ACHN (cell line): ENCODE results near the gene AADAT.
"Not testable (repeated sequence)": the region's sequence is repeated elsewhere in the genome, so short reads cannot be mapped to it uniquely, and the experiment has no call there.

Experiments
- DNase-seq: peaks from one replicate; pipeline ENCODE4 v3.0.0-alpha.2; 2015
- in situ Hi-C: cut with HindIII; loops from 2 replicates; pipeline ENCODE4 v1.10.0; 2017; ENCODE audit warnings: low sequenced_read_pairs, low pct_ligation_motif_present, low pct_unique_long_range_greater_than_20kb

AADAT gene

DNA sequence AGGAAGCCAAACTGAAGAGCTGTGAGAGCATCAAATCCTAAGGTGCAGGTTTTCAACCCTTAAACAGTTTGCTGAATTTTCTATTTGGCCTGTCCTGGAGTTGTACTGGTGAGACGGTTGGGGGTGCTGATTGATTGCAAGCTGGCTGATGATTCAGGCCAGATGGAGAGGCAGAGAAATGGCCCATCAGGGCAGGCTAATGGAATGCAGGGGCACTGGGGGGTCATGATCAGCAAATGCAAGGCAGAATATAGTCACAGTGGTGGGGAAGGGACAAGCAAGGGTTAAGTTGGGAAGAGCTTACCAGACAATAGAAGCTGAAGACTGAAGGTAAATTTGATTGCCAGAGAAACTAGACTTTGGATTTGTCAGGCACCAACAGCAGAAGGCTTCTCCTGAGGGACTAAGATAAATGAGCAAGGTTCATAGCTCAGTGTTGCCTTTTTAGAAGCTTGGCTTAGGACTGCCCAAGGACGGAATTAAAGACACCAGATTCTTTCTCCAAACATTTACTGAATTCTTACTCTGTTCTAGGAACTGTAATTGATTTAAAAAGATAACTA, 4.3 kb upstream of the AADAT start:
- in situ Hi-C loops: no loop called here
- no peak for DNase-seq

DNA sequence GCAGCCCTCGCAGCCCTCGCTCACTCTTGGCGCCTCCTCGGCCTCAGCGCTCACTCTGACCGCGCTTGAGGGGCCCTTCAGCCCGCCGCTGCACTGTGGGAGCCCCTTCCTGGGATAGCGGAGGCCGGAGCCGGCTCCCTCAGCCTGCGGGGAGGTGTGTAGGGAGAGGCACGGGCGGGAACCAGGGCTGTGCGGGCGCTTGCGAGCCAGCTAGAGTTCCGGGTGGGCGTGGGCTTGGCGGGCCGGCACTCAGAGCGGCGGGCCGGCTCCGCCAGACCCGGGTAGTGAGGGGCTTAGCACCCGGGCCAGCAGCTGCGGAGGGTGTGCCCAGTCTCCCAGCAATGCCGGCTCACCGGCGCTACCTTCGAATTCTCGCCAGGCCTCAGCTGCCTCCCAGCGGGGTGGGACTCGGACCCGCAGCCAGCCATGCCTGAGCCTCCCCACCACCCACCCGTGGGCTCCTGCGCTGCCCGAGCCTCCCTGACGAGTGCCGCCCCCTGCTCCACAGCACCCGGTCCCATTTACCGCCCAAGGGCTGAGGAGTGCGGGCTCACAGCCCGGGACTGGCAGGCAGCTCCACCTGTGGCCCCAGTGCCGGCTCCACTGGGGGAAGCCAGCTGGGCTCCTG, 1.4 kb upstream of the AADAT start:
- no peak for DNase-seq
- in situ Hi-C loops: no loop called here

DNA sequence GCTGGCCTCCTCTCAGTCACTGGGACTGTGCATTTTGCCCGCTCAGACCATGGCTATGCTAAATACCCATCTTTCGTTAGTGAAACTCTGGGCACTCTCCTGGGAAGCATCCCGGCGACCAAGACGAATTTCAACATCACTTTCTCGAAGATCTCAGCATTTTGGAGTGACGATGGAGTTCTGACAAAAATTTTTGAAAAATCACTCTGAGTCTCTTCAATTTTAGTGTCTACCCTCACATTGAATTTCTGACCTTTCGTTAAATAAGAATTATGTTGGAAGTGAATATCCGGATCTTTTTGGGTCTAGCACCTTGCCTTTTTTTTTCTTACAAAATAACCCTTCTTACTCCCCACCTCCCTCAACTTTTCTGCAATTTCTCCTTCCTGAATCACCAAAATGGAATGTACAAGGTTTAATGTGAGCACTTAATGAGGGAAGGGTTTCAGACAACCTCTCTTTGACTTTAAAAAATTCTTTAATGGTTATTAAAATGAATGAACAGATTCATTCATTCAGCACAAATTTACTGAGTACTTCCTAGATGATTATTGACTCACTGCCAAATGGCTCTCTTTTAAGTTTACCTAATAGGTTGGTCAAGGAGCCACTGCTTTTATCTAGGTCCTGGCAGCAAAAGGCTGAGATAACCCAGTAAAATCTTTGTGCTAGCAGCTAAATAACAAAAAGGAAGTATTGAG, 746 bp upstream of the AADAT start:
- DNase-seq: no peak
- in situ Hi-C loops: no loop called here

DNA sequence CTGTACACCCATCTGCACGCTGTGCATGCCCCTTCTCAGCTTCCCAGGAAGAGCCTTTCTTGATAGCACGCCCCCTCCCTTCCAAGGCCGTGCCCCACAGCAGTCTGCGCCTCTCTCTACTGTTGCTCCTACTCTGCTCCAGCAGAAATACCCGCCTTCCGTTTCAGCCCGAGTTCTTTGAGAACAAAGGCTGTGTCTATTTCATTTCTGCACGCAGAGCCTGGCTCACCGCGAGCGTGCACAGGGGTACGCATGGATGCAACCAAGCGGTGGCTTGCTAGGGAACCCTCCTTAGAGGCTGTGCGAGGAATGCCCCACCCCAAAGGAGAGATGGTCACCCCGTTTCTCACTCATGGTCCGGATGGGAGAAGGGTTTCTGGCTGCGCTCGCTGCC, 485 bp downstream of the AADAT start:
- in situ Hi-C loops: no loop called here
- DNase-seq: peak; percentile 36

DNA sequence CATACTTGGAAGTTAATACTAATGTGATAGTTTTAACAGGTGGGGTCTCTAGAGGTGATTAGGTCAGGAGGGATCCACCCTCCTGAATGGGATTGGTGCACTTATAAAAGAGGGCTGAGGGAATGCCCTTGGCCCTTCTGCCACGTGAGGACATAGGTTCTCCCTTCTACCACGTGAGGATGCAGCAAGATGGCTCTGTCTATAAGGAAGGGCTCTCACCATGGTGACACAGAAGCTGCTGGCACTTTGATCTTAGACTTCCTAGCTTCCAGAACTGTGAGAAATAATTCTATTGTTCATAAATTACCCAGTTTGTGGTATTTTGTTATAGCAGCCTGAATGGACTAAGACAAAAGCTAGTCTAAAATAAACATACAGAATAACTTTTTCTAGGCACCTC, 1.0 kb downstream of the AADAT start:
- in situ Hi-C loops: no loop called here
- DNase-seq: no peak

DNA sequence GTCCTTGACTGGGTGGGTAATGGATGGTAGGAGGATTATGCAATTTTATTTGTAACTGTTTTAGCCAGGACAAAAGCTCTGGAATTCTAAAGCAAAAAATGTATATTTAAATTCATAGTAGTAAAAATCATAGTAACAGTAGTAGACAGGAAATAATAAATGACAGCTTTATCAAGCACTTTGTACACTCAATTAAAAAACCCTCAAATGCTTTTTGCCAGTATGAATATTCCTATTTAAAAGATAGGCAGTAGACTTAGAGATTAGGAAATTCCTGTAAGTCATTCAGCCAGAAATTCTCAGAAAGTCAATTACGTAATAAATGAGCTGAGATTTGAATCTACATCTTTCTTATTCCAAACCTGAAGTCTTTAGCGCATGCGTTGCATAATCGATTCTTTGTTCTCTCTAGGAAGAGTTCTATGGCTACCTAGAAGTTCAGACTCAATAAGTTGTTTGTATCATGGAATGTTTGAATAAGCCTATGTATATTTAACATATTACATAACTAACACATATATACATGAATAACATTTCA, 2.5 kb downstream of the AADAT start:
- in situ Hi-C loops: no loop called here
- no peak for DNase-seq

DNA sequence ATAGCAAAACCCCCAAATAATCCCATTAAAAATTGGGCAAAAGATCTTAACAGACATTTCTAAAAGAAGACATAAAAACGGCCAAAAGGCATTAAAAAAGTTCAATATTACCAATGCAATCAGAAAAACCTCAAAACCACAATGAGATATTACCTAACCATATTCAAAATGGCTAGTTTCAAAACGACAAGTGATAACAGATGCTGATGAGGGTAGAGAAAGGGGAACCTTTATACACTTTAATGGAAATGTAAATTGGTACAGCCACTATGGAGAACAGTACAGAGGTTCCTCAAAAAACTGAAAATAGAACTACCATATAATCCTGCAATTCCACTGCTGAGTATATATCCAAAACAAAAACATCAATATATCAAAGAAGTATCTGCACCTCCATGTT, 6.2 kb downstream of the AADAT start:
- in situ Hi-C loops: no loop called here

DNA sequence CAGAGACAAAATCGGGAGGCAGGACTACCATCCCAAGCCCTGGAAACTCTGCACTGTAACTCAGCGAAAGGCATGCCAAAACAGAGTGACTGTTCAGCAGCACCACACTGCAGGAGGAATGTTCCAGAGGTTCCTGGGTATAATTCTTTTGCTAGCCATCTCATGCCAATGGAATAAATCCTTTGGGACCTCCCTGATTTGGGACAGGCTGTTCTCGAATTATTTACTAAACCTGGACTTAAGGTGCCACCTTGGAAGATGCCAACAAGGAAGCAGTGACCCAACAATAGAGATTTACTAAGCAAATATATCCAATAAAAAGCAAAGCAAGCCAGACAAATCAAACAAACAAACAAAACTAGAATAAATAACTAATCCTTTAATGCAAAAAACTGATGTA, 9.3 kb downstream of the AADAT start:
- DNase-seq: no peak
- in situ Hi-C loops: no loop called here

More for the DNA sequence above, 6.2 kb downstream of the AADAT start:
- no peak for DNase-seq

DNA sequence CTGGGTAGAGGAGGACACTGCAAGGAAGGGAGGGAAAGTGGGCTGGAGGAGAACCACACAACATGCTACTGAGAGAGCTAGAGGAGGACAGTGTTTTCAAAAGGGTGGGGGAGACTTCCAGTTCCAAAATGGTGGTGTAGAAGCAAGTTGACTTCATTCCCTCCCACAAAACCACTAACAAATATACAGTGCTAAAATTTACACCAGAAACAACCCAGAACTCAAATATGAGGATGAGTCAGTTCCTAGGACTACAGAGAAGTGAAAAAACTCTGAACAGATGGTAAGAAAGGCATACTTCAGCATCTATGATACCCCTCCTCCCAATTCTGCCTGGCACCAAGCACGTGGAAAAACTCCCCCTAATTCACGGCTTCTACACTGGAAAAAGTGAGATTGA, 9.8 kb downstream of the AADAT start:
- DNase-seq: no peak
- in situ Hi-C loops: no loop called here

DNA sequence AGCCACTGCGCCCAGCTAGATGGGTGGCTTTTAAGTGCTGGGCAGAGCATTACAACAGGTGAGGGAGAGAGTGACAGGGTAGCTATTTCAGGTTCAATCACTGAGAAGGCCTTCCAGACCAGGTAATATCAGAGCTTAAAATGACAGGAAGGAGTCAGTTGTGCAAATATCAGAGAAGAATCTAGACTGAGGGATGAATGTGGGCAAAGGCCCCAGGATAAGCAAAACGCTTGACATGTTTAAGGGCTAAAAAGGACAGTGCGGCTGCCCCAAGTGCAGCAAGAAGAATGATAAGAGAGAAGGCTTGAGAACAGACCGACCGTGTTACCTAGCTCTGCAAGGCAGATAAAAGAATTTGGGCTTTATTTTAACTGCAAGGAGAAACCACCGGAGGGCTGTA, 18.6 kb downstream of the AADAT start:
- in situ Hi-C loops: no loop called here

DNA sequence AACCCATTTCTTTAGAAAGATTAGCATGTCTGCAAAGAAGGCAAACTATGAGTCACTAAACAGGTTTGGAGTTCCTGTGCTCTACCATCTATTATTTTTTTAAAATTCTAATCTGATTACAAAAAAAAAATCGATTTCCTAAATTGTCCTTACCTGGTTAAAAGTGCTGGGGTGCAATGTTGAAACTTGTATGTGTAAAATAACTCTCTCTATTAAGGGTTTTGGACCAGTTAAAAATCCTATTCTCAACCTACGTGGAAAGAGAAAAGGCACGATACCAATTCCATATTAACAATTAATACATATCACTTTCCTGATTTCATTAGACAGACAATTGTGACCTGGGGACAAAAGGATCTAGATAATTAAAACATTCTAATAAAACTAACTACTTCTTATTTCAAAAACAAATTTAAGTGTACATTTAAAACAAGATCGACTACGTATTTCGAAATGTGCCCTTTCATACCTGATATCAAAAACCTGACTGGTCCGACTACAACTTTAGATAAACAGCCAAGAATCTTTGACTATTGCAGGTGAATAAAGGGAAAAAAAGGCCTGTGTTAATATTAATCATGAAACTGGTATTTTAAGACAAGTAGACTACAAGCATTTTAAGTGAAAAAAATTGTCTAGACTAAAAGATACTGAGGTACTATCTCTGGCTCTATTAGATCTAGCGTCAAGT, 21.2 kb downstream of the AADAT start:
- no peak for DNase-seq
- in situ Hi-C loops: no loop called here

More for the DNA sequence above, 18.6 kb downstream of the AADAT start:
- no peak for DNase-seq

DNA sequence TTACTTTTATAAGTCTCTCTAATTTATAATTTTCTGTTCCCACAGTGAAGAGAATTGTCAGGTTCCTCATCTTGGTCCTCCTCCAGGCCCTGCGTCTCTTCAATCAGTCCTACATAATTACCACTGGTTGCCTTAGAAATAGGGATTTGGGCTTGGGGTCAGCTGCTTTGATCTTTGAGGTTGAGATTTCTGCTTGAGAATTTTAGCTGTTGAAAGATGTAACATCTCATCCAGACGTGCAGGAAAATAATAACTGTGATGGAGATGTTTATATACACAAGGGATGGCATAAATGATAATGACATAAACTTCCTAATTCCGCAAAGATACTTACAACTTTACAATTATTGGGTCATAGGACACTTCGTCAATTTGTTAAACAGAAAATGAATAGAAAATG, 30.3 kb downstream of the AADAT start:
- in situ Hi-C loops: no loop called here
- DNase-seq: no peak

DNA sequence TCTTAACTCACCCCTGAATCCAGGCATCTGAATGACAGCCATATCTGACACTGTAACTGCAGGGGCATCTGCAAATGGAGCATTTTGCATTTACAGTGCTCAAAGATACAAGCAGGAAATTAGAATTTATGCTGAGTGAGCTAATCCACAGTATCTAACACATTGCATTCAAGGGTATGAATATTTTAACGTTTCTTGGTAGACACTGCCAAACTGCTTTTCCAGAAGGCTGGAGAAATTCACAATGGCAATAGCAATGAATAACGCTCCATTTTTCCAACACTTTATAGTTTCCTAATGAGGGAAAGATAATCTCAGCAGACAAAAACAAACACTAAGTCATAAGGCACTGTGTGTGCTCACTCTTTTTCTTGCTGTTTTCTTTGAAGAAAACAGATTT, 30.9 kb downstream of the AADAT start:
- DNase-seq: no peak
- in situ Hi-C loops: no loop called here

DNA sequence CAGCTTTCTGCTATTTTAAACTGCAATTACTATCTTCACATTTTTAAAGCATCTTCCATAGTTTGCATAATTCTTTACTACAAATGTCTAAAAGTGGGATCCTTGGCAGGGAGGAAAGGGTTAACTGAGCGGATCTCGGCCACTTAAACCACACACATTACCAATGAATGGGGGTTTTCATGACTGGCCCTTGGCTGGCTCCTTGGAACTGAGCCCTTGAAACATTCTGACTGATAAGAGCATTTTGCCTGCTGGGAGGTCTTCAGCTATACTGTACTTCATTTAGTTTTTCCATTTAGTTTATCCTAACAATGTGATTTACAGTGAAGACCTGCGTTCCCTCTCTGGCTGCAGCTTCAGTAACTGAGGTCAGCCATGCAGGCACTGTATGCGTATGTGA, 31.9 kb downstream of the AADAT start:
- no peak for DNase-seq
- in situ Hi-C loops: no loop called here

DNA sequence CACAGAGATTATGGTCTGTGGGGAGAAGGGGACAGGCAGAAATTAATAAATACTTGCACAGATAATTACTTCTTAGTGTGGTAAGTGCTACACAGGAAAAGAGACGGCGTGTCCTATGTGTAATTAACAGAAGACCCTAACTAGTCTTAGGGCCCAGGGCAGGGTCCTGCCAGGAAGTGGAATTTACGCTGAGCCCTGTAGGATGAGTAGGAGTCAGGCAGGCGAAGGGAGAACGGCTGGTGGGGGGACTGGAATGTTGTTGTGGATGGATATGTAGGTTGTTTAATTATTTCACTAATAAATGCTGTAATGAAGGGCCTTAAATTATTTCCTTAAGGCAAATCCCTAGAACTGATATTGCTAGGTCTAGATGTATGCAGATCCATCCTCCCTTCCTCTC, 36.8 kb downstream of the AADAT start:
- no peak for DNase-seq
- in situ Hi-C loops: no loop called here

DNA sequence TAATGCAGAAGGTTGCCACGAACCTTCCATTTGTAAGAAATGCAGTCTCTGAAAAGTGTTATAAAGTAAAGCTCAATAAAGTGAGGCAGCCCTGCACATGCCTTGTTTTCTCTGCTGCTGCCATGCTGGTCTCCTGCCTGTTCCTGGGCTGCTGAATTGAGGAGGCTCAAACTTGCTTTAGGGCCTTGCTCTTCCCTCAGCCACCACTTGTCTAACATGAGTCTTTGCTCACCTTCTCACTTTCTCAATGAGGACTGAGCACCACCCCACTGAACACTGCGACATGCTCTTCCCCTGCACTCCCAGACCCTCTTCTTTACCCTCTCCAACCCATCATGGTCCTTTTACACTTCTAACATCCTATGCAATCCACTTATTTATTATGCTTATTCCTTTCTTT, 38.4 kb downstream of the AADAT start:
- DNase-seq: no peak
- in situ Hi-C loops: no loop called here

DNA sequence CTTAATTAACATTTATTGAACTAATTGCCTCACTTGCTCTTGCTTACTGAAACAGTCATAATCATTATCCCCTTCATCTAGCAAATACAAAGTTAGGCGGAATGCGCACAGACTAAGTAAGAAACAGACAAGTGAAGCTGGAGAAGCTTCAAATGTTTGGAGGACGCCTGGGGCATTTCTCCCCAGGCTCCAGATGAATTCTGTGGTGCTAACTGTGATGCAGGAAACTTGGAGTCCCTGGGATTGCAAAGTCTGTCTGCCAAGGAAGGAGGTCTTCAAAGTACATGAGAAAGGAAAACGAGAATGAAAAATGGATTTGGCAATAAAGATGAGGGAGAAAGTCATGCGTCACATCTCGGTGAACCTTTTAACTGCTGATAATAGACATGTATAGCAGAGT, 40.0 kb downstream of the AADAT start:
- no peak for DNase-seq
- in situ Hi-C loops: loop anchor here (25.0 kb wide), 1 partner anchor 237 kb away; no protein-coding TSS in a partner anchor

DNA sequence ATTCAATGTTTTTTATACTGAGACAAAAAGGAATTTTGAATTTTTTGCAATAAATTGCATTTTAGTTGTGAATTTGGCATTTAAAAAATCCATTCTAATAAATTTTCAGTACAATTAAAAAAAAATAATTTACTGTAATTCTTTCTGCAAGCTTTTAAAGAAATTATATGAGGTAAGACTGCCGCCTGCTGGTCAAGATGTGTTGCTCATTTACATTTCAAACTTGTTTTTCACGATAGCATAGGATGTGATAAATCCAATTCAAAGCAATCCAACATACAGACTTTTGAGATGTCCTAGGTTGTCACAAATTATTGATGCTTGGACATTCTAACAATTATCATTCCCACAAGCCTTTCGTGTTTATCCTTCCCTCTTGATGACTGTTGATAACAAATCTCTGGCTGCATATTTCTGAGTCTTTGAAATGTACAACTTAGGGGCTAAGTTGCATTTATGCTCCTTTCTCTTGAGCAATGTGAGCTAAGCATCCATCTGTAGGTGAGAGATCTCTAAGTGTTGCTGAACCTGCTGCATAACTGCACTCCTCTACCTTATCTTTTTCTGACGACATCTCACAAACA, 41.9 kb downstream of the AADAT start:
- in situ Hi-C loops: loop anchor here (25.0 kb wide), 1 partner anchor 236 kb away; no protein-coding TSS in a partner anchor
- peak; percentile 65 for DNase-seq

DNA sequence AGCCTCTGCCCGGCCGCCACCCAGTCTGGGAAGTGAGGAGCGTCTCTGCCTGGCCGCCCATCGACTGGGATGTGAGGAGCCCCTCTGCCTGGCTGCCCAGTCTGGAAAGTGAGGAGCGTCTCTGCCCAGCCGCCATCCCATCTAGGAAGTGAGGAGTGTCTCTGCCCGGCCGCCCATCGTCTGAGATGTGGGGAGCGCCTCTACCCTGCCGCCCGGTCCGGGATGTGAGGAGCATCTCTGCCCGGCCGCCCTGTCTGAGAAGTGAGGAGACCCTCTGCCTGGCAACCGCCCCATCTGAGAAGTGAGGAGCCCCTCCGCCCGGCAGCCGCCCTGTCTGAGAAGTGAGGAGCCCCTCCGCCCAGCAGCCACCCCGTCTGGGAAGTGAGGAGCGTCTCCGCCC, 43.6 kb downstream of the AADAT start:
- in situ Hi-C loops: loop anchor here (25.0 kb wide), 1 partner anchor 234 kb away; no protein-coding TSS in a partner anchor
- not testable (repeated sequence) for DNase-seq
